HG03039 (cell line): ENCODE results near the gene NR2F2.
"Not testable (repeated sequence)": the region's sequence is repeated elsewhere in the genome, so short reads cannot be mapped to it uniquely, and the experiment has no call there.

Experiments used
- ATAC-seq: cut with Tn5 transposase; IDR thresholded peaks from one replicate; pipeline ENCODE4 v1.9.1; 2021; ENCODE audit warnings: mild to moderate bottlenecking, moderate library complexity; ENCODE audit not compliant: unreplicated experiment

The NR2F2 gene

DNA sequence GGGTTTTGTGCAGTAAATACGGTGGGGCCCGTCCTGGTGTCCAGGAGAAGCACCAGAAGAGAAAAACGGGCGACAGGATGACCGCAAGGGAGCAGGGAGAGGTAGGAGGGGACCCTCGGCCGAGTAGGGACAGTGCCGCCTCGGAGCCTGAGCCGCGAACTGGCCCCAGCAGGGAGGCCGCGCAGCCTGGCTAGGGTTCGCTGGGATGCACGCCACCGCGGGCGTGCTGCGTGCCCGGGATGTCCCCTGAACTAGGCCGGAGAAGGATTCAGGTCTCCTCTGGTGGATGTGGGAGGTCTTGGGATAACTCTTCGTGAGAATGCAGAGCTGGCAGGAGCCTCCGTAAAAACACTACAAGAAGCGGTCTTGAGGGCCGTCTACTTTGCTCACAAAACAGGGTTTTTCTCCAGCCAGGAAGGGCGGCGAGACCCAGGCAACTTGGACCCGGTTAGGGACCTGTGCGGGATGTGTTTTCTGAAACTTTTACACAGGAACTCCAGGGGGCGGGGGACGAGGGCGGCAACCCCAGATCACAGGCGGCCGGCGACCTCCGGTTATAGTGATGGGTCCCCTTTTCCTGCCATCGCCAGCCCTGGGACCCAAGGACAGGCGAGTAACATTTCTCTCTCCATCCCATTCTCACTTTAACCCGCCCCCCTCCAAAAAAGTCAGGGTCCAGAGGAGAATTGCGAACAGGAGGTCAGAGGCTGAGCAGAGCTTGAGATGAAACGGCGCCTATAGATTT, 35.5 kb downstream of the NR2F2 start:
- ATAC-seq: no peak

GRCh38 chr15:96366526-96366877, 36.0 kb downstream of the NR2F2 start:
- no peak for ATAC-seq

DNA sequence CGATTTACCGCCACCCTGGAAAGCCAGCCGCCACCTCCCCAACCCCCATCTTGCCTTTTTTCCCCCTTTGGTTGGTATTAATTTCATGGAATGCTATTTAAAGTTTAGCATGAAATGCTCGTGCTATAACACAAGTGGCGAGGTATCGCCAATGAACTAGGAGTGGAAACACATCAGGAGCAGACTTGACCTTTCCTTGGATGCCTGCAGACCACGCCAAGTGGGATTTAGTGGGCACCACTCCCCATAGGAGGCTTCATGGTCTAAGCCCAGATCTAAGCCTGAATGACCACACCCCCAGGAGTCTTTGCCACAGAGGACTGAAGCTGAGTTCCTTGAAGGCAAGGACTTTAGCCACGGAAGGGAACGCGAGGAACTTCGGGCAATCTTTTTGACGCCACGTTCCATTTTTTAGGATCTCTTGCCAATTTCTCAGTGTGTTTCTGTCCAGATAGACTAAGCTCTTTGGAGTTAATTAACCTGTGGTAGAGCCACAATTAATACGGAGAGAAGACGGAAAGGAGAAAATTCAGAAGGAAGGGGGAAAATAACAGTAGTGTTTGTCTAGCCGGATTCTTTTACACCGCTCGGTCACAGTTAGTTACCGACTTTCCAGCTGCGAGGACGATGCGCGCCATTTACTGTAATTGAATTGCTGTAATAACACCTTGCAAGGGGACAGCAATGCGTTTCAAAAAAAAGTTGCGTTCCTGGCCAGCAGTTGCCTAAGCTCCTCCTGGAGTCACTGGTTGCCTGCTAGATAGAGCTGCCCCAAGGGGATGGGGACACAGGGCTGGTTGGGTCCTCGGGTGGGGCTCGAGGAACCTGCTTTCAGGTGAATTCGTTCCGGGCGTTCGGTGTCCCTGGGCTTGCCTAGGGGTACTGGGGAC, 37.1 kb downstream of the NR2F2 start:
- ATAC-seq: no peak

DNA sequence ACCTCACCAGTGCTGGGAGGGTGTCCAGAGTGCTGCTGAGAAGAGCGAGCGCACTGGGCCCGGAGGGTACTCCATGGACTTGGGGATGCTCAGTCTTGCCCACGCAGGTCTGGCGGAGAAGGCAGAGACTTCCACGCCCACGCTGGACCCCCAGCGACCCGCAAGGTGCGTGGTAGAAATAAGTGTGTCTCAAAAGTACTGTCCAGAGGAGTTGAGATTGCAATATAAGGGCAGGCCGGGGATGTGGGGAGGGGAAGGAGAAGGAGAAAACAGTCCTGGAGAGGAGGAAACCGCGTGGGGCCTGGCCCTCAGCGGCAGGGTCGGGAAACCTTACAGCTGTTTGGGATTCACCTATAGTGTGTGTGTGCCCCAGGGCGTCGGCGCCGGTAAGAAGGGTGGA, 38.9 kb downstream of the NR2F2 start:
- ATAC-seq: no peak

DNA sequence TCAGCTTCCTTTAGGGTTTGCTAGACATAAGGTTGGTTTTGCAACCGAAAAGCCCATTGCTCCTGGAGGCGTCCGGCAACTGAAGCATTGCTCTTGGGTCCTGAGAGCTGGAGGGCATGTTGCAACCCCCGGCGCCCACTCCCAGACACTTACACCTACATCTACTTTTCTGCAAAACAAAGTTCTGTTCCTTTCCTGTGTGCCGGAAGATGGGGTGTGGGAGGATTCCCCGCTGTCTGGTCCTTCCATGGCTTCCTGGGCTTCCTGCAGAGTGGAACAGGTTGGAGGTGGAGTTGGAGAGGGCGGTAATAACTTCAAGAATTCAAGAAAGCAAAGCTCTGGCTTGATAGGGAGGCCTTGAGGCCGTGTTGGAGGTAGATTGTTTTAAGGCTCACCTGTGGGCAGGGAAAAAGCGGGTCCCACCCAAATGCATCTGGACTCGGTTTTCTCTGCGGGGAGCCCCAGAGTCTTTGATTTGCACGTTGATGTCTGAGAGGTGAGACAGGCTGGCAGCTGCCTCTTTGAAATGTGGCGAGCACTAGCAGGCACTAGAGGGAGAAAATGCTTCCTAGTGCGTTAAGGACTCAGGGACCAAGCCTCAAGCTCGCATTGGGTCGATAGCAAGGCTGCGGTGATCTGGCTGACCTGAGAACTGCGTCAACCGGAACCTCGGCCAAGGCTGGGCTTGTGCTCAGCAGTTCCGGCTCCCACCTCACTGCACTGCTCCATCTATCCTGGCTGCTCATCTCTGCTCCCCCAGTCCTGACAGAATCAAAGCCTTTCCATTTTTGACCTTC, 39.5 kb downstream of the NR2F2 start:
- no peak for ATAC-seq

DNA sequence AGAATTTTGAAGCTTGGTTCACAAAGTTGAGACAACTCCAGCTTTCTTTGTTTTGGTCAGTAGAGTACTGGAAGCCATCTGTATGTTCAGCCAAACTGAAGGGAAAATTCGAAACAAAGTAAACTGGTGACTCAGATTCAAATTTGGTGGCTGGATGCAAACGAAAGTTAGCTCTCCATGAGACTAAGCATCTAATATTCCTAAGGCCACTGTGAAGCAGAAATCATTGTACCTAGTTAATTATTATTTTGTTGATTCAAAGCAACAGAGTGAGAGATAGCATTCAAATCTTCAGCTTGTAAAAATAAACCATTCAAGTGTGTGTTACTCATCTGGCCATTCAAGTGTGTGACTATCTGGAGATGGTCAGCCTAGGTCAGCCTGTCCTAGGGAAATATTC, 42.1 kb downstream of the NR2F2 start:
- no peak for ATAC-seq

- ATAC-seq: no peak
These were observed 44.0 kb downstream of the NR2F2 start for GRCh38 chr15:96374499-96374898.

DNA sequence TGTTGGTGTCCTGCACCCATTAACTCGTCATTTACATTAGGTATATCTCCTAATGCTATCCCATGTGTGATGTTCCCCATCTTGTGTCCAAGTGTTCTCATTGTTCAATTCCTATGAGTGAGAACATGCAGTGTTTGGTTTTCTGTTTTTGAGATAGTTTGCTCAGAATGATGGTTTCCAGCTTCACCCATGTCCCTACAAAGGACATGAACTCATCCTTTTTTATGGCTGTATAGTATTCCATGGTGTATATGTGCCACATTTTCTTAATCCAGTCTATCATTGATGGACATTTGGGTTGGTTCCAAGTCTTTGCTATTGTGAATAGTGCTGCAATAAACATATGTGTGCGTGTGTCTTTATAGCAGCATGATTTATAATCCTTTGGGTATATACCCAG, 49.1 kb downstream of the NR2F2 start:
- ATAC-seq: not testable (repeated sequence)

DNA sequence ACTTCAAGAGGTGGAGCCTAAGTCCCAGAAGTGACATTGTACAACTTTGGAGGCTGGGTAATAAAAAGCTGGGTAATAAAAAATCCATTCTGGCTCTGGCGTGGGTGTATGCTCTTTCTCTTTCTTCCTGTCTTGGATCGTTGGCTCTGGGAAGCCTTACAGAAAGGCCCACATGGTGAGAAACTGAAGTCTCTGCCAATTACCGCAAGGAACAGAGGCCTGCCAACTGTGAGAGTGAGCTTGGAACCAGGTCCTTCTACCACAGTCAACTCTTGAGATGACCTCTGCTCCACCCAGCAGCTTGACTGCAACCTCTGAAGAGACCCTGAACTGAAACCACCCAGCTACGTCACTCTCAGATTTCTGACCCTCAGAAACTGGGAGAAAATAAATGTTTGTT, 51.0 kb downstream of the NR2F2 start:
- ATAC-seq: no peak

- ATAC-seq: no peak
These were observed 54.7 kb downstream of the NR2F2 start for GRCh38 chr15:96385195-96385594.

GRCh38 chr15:96388673-96389072, 58.2 kb downstream of the NR2F2 start:
- no peak for ATAC-seq
